Astrocyte (in vitro differentiated cells and primary cell): Measurements from ENCODE around the gene GGTLC2. TPM values are rescaled to one million over a fixed set of nuclear protein-coding genes. Genes with fewer than 3 reads are reported as not detected.
"Not testable (repeated sequence)": the region's sequence is repeated elsewhere in the genome, so short reads cannot be mapped to it uniquely, and the experiment has no call there.

Source experiments
- DNase-seq: peaks from one replicate; pipeline ENCODE4 v3.0.0-alpha.2; 2010; ENCODE audit warnings: low read depth
- FAIRE-seq: peaks from 2 replicates; lab custom pipeline; 2011; peaks lifted over from hg19 to GRCh38; lab: Jason Lieb, UNC
- H2AFZ ChIP-seq: 2 replicates; pipeline ENCODE4 v1.6.0; 2012; ENCODE audit warnings: low read depth, low read length, inconsistent platforms
- H3K27ac ChIP-seq: 2 replicates; pipeline ENCODE4 v1.5.1; 2011; ENCODE audit warnings: low read depth, low read length, inconsistent platforms
- H3K27me3 ChIP-seq: 2 replicates; pipeline ENCODE4 v1.6.0; 2011; ENCODE audit warnings: low read length, inconsistent platforms; ENCODE audit not compliant: insufficient read depth
- H3K36me3 ChIP-seq: 2 replicates; pipeline ENCODE4 v1.5.1; 2011; ENCODE audit warnings: low read length, inconsistent platforms; ENCODE audit not compliant: insufficient read depth
- H3K4me1 ChIP-seq: 2 replicates; pipeline ENCODE4 v1.5.1; 2011; ENCODE audit warnings: low read length, inconsistent platforms; ENCODE audit not compliant: insufficient read depth
- H3K4me2 ChIP-seq: 2 replicates; pipeline ENCODE4 v1.6.0; 2012; ENCODE audit warnings: low read length, inconsistent platforms
- H3K4me3 ChIP-seq: 2 replicates; pipeline ENCODE4 v1.5.1; 2011; ENCODE audit warnings: low read depth, mild to moderate bottlenecking, low read length, inconsistent platforms; ENCODE audit not compliant: insufficient read depth
- H3K79me2 ChIP-seq: 2 replicates; pipeline ENCODE4 v1.6.0; 2012; ENCODE audit warnings: mild to moderate bottlenecking, low read length, inconsistent platforms; ENCODE audit not compliant: insufficient read depth
- H3K9ac ChIP-seq: 2 replicates; pipeline ENCODE4 v1.6.0; 2012; ENCODE audit warnings: mild to moderate bottlenecking, low read length, inconsistent platforms
- H3K9me3 ChIP-seq: 2 replicates; pipeline ENCODE4 v1.5.1; 2012; ENCODE audit warnings: low read depth, mild to moderate bottlenecking, low read length, inconsistent platforms; ENCODE audit not compliant: insufficient read depth
- H4K20me1 ChIP-seq: 2 replicates; pipeline ENCODE4 v1.6.0; 2012; ENCODE audit warnings: low read length, inconsistent platforms; ENCODE audit not compliant: insufficient read depth
- H3K27ac Mint-ChIP-seq: one replicate; pipeline ENCODE4 v1.8.0; 2021; ENCODE audit warnings: mild to moderate bottlenecking, mixed read lengths; ENCODE audit not compliant: unreplicated experiment
- H3K27me3 Mint-ChIP-seq: one replicate; pipeline ENCODE4 v1.8.0; 2021; ENCODE audit warnings: low read depth, mixed read lengths; ENCODE audit not compliant: unreplicated experiment
- H3K36me3 Mint-ChIP-seq: one replicate; pipeline ENCODE4 v1.8.0; 2021; ENCODE audit warnings: low read depth, mixed read lengths; ENCODE audit not compliant: unreplicated experiment
- H3K4me1 Mint-ChIP-seq: one replicate; pipeline ENCODE4 v1.8.0; 2021; ENCODE audit warnings: low read depth, mixed read lengths; ENCODE audit not compliant: unreplicated experiment
- H3K4me3 Mint-ChIP-seq: one replicate; pipeline ENCODE4 v1.8.0; 2021; ENCODE audit warnings: mild to moderate bottlenecking, moderate library complexity, mixed read lengths; ENCODE audit not compliant: unreplicated experiment
- H3K9me3 Mint-ChIP-seq: one replicate; pipeline ENCODE4 v1.8.0; 2021; ENCODE audit warnings: mild to moderate bottlenecking, mixed read lengths; ENCODE audit not compliant: unreplicated experiment
- total RNA-seq: library from RNA; stranded (reverse); gene quantifications from 2 replicates; pipeline ENCODE4 v1.2.1, GENCODE V29; 2021

Gene GGTLC2
- total RNA-seq, 1 donor from 2014 or later, result not detected

DNA sequence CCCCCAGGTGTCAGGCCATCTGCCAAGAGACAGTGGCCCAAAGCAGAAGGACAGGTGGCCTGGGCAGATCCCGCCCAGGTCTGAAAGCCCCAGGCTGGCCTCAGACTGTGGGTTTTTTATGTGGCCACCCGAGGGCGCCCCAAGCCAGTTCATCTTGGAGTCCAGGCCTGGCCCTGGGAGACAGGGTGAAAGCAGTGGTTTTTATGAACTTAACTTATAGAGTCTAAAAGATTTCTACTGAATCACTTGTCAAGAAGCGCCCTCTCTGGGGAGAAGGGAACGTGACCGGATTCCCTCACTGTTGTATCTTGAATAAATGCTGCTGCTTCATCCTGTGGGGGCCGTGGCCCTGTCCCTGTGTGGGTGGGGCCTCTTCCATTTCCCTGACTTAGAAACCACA is 8.2 kb upstream of the GGTLC2 start:
- H3K4me3 ChIP-seq, H2AFZ ChIP-seq, DNase-seq, H3K27ac Mint-ChIP-seq, H3K27ac ChIP-seq, H3K4me1 Mint-ChIP-seq, H3K27me3 ChIP-seq, H3K9ac ChIP-seq, H4K20me1 ChIP-seq, H3K36me3 ChIP-seq, FAIRE-seq, H3K27me3 Mint-ChIP-seq, H3K4me3 Mint-ChIP-seq, H3K9me3 Mint-ChIP-seq, H3K4me1 ChIP-seq, H3K4me2 ChIP-seq, H3K9me3 ChIP-seq, H3K79me2 ChIP-seq, H3K36me3 Mint-ChIP-seq: not testable (repeated sequence)

DNA sequence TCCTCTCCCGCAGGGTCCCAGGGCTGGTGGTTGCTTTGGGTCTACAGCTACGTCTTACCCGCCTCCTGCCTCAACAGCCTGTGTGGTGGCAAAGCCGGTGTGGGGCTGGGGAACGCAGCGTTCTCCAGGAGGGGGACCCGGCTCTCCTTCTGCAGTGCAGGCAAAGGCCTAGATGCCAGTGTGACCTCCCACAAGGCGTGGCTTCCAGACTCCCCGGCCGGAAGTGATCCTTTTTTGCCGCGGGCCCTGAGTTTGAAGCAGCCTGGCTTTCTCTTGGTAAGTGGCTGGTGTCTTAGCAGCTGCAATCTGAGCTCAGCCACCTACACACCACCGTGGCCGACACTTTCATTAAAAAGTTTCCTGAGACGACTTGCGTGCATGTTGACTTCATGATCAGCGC is 6.1 kb upstream of the GGTLC2 start:
- not testable (repeated sequence) for FAIRE-seq, H3K36me3 ChIP-seq, H4K20me1 ChIP-seq, H3K4me3 Mint-ChIP-seq, DNase-seq, H3K9me3 Mint-ChIP-seq, H3K4me1 ChIP-seq, H3K27me3 ChIP-seq, H3K4me2 ChIP-seq, H3K36me3 Mint-ChIP-seq, H3K4me1 Mint-ChIP-seq, H3K9me3 ChIP-seq, H3K79me2 ChIP-seq, H2AFZ ChIP-seq, H3K27ac ChIP-seq, H3K9ac ChIP-seq, H3K27ac Mint-ChIP-seq, H3K27me3 Mint-ChIP-seq, H3K4me3 ChIP-seq

GRCh38 chr22:22642255-22642654 is 2.2 kb upstream of the GGTLC2 start:
- not testable (repeated sequence) for H3K36me3 Mint-ChIP-seq, DNase-seq, FAIRE-seq, H3K36me3 ChIP-seq, H3K4me2 ChIP-seq, H3K27me3 ChIP-seq, H3K27ac ChIP-seq, H3K9me3 Mint-ChIP-seq, H3K27ac Mint-ChIP-seq, H3K4me1 ChIP-seq, H3K27me3 Mint-ChIP-seq, H3K9me3 ChIP-seq, H3K79me2 ChIP-seq, H4K20me1 ChIP-seq, H3K4me1 Mint-ChIP-seq, H3K9ac ChIP-seq, H3K4me3 Mint-ChIP-seq, H3K4me3 ChIP-seq, H2AFZ ChIP-seq

- H3K9me3 Mint-ChIP-seq, H3K27me3 ChIP-seq, FAIRE-seq, H3K9me3 ChIP-seq, H3K27me3 Mint-ChIP-seq, H4K20me1 ChIP-seq, H3K36me3 Mint-ChIP-seq, H3K4me1 ChIP-seq, H3K27ac Mint-ChIP-seq, H3K36me3 ChIP-seq, H3K79me2 ChIP-seq, H3K4me1 Mint-ChIP-seq, H3K4me2 ChIP-seq, H3K4me3 ChIP-seq, DNase-seq, H3K9ac ChIP-seq, H2AFZ ChIP-seq, H3K4me3 Mint-ChIP-seq, H3K27ac ChIP-seq: not testable (repeated sequence)
These were observed 1.6 kb downstream of the GGTLC2 start for GRCh38 chr22:22645969-22646368.

GRCh38 chr22:22647952-22648351 is 3.5 kb downstream of the GGTLC2 start:
- not testable (repeated sequence) for H3K4me1 Mint-ChIP-seq, H3K4me3 Mint-ChIP-seq, H3K79me2 ChIP-seq, H3K27me3 ChIP-seq, DNase-seq, H3K9me3 ChIP-seq, H2AFZ ChIP-seq, H4K20me1 ChIP-seq, H3K4me2 ChIP-seq, H3K36me3 ChIP-seq, H3K27ac ChIP-seq, H3K36me3 Mint-ChIP-seq, H3K4me1 ChIP-seq, H3K27me3 Mint-ChIP-seq, H3K9me3 Mint-ChIP-seq, H3K27ac Mint-ChIP-seq, FAIRE-seq, H3K9ac ChIP-seq, H3K4me3 ChIP-seq

GRCh38 chr22:22648863-22649536 is 4.6 kb downstream of the GGTLC2 start:
- H3K4me3 ChIP-seq, H3K36me3 ChIP-seq, H3K4me1 ChIP-seq, H3K4me2 ChIP-seq, H3K27ac Mint-ChIP-seq, H3K27ac ChIP-seq, H3K4me3 Mint-ChIP-seq, FAIRE-seq, H3K36me3 Mint-ChIP-seq, H2AFZ ChIP-seq, H3K4me1 Mint-ChIP-seq, H3K9me3 ChIP-seq, DNase-seq, H3K9ac ChIP-seq, H3K79me2 ChIP-seq, H3K27me3 Mint-ChIP-seq, H3K27me3 ChIP-seq, H3K9me3 Mint-ChIP-seq, H4K20me1 ChIP-seq: not testable (repeated sequence)
